Fibroblast of skin of left biceps (primary cell): ENCODE results near the gene FXYD5.

Experiments used
- DNase-seq, 2 experiments: peaks; one replicate each; pipeline ENCODE4 v3.0.0-alpha.2; 2013; ENCODE audit warnings: low read depth in 2 of 2

FXYD5 gene, protein sequence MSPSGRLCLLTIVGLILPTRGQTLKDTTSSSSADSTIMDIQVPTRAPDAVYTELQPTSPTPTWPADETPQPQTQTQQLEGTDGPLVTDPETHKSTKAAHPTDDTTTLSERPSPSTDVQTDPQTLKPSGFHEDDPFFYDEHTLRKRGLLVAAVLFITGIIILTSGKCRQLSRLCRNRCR

DNA sequence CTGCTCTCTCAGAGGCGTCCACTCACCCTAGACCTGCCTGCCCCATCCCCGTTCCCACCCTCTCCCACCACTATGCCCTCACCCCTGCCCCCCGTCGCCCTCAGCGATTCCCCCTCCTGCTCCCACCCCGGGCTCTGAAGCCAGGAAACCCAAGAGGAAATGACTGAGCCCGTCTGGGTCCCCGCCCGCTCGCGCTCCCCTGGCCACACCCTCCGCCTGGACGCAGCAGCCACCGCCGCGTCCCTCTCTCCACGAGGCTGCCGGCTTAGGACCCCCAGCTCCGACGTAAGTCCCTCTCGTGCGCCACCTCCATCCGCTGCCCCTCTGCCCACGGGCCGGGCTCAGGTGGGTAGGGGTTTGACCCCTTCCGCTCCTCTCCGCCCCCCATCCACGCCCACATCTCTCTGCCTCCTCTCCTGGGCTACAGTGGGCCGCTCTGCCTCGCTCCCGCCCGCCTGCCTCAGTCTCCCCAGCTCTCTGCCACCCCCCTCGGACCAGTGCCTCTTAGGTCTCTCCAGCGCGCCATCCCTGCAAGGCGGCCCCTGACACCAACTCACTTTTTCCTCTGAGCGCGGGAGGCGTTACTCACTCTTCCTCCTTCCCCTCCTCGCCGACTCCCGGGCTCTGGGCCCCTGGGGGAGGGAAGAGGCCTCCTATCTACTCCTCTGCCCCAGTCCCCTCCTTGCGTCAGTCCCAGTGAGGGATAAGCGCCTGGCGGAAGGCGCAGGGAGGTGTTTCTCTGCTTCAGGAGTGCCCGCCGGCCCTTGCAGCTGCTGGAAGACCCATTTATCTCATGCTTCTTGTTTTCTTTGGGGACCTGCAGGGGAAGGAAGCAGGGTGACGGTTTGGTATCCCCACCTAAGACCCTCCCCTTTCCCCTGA, at the start of gene FXYD5:
Gene FXYD5, plus strand, starts transcription at position 211 of the 882 bp plus-strand sequence. CDS start 816 bp downstream, outside the sequence.
- DNase-seq, result peak in 1 of 2 experiments; percentile 46

DNA sequence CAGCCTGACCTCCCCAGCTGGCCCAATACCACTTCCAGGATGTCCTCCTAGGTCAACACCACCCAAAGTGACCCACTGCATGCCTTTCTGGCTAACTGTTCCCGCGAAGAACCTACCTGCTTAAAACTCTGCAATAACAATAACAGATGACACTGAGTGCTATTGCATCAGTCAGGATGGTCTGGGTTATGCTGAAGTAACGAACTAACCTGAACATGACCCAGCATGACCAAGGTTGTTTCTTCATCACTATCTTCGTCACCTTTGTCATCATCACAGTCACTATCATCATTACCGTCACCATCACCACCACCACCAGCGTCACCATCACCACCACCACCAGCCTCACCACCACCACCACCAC, 49.5 kb upstream of the FXYD5 start:
- no peak for DNase-seq

DNA sequence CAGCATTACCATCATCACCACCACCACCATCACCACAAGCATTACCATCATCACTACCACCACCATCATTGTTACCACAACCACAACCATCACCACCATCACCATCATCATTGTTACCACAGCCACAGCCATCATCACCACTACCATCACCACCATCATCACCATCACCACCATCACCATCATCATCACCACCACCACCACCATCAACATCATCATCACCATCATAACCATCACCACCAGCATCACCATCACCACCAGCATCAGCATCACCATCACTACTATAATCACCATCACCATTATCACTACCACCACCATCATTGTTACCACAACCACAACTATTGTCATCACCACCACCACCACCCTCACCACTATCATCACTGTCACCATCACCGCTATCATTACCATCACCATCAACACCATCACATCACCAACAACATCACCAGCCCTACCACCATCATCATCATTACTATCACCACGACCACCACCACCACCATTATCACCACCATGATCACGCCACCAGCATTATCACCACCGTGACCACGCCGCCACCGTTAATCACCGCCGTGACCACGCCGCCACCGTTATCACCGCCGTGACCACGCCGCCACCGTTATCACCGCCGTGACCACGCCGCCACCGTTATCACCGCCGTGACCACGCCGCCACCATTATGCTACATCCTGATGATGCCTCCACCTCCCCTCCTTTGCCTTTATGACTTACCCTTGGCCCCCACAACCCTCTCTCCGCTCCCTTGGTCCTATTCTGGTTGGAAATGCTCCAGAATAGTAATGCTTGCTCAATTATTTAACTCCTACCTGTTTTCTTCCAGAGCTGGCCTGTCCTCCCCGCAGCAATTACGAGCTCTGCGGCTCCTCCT, 48.9 kb upstream of the FXYD5 start:
- DNase-seq, result no peak

DNA sequence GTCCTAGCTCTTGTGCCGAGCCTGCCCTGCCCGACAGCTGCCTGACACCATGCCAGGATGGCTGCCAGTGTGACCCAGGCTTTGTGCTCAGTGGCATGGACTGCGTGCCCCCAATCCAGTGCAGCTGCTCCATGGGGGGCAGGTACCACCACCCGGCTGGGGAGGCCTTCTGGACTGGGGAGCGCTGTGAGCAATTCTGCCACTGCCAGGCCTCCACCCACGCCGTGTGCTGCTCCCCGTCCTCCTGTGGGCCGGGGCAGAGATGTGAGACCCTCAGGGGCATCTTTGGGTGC, 48.3 kb upstream of the FXYD5 start:
- DNase-seq, result no peak

DNA sequence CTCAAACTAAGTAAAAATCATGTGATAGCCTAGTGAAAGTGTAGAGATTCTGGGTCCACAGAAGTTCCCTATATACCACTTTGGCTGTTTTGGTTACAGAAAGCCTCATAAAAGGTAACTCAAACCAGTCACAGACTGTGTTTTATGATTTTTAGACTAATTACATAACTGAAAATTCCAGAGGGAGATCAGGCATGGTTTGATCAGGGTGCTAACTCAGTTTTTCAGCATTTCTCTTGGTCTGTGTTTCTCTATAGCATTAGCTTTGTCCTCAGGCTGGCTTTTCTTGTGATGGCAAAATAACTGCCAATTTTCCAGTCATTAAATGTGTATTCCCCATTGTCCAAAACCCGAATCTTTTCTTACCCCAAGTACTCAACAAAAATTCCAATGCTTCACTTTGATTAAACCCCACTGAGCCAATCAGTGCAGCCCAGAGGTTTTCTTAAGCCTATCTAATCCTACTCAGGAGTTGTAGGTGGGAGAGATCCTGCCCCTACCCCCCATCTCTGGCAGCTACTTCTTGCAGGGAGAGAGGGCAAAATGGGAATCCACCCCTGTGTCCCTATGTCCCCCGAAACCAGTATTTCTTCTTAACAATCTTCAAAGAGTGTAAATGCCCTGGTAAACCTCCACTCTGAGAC, 47.5 kb upstream of the FXYD5 start:
- no peak for DNase-seq

DNA sequence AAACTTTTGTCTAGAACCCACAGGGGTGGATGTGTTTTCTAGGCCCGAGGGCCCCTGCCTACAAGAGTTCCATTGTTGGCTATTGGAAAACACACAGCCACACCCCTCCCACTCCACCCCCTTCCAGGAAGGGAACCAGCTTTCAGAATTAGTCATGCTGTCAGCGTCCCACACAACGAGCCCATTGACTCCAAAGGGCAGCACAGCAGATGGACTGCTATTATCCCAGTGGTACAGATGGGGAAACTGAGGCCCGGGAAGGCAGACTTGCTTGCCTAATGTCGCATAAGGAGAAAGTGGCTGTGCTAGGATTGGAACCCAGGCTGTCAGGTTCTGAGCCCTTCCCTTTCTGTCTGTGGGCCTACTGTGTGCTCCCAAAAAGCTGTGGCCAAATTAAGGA, 47.0 kb upstream of the FXYD5 start:
- no peak for DNase-seq

DNA sequence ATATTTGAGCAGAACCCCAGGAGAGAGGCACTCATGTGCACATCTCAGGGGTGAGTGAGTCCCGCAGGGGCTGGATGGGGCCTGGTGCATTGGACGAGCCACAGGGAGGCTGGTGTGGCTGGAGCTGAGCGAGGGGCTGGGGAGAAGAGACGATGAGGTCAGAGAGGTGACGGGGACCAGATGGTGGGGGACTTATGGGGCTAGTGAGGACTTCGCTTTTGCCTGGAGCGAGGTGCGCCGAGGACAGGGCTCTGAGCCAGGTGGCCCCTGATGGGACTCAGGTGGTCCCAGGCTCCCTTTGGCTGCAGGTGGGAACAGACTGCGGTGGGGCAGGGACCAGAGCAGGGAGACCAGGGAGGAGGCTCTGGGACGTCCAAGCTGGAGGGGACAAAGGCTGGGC, 45.8 kb upstream of the FXYD5 start:
- no peak for DNase-seq

DNA sequence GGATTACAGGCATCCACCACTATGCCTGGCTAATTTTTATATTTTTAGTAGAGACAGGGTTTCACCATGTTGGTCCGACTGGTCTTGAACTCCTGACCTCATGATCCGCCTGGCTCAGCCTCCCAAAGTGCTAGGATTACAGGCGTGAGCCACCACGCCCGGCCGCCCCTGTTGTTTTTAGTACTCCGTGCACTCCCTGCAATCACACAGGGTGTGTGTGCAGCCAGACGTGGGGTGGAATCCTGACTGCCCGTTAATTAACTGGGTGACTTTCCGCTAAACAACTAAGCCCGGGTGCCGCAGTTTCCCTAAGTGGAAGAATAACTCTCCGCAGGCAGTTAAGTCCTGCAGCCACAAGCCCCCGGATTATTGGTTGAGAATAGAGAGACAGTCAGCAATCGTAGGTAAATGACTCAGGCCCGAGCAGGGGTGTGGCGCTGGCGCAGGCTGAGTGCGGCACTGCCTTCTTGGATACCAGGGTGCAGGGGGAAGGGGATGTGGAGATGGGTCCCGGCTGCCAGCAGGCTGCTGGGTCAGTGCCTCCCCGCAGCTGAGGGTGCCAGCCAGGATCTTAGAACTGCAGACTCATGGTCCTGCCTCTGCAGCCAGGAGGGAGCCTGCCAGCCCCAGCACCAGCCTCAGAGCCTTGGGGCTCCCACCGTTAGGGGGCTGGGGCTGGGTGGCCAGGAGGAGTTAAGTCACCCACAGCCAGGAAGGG, 45.0 kb upstream of the FXYD5 start:
- no peak for DNase-seq

DNA sequence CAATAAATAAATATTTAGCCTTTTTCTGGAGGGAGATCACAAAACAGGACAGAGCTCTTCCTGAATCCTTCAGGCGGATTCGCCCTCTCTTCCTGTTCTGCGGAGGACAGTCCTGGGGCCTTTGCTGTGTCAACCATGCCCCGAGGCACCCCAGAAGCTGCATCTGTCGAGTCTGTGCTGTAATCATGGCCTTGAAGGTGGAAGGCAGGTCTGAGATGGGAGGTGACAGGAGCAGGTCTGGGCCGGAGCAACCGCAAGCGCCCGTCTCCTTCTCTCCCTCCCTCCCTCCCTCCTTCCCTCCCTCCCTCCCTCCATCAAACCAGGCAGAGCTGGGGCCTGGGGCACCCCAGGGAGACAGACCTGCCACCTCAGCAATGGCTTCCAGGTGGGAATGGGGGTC, 43.6 kb upstream of the FXYD5 start:
- no peak for DNase-seq

DNA sequence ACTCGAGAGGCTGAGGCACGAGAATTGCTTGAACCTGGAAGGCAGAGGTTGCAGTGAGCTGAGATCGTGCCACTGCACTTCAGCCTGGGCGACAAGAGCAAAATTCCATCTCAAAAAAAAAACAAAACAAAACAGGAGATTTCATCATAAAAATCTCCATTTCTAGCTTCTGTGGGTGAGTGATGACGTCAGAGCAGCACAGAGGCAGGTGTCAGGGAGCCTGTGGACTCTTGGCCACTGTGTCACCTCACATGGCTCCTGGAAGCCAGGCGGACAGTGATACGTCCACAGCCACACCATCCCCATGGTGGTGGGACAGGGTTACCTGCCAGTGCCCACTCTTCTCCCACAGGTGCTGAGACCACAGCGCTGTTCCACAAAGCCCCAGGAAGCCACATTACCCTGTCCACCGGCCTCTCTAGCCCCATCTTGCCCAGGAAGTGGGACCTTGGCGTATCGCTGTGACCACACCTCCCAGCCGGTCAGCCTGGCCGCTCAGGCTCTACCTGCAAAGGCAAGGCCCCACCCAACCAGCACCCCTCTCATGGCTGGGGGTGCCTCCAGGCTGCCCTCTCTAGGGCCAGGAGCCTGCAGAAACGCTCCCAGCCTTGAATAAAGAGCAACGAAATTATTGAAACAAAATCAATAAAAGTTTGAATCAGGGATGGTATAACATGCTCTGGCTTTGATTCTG, 41.4 kb upstream of the FXYD5 start:
- no peak for DNase-seq

DNA sequence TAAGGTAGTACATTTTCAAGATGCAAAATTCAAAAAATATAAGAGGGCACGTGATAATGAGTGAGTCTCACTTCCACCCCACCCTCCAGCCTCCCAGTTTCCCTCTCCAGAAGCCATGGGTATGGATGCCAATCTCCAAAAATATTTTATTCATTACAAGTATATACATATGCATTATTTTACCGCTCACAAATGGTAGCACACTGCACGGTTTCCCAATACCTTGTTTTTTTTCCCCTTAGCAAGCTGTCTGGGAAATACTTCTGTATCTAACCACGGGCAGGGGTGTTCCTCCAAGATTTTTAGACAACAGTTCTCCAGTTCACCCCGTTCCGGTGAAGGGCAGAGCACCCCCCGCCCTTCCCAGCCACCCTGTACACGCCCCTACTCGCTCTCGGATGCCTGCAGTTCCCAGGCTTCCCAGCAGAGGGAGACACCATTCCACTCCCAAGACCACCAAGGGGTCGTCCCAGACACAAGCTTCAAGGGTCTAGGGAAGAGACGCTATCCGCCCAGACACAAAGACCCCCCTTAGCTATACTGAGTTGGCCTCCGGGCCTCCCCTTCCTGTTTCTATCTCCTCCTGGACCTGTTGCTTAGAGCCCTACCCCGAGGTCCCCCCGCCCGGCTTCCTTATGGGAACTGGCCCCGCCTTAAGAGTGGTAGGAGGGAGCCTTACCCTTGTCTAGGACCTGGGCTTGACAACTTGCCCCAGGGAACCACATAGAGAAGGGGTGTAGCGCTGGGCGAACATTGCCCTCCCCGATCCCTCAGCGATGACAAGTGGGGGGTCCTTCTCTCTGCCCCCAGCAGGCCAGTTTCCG, 40.0 kb upstream of the FXYD5 start:
- DNase-seq, result no peak

DNA sequence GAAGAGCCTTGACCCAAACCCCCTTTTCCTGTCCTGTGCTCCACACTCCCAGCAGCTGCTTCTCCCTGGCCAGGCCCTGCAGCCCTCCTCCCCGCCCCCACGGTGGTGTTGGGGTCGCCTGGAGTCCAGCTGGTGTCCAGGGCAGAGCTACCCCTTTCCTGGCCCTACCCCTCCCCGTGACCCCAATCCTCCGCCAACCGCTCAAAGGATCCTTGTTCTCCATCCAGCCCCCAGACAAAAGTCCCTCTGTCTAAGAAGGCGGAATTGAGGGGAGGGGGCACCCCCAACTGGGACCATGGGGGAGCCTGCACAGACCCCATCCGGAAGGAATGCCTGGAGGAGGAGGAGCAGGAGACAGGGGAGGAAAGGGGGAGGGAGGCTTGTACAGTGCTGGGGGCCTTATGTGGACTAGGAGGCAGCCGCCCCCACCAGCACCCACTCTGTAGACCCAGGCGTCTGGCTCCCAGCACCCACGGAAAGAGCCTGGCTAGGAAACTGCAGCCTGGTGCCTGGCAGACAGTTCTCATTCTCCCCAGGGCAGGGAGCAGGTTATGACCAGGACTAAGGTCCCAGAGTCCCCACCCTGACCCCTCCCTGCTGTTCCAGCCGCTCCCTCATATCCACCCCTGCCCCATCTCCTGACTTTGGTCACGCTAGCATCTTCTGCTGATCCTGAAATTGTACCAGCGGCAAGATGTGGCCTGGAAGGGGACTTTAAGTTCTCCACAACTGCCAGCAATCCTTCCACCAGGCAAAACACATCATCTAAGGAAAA, 39.2 kb upstream of the FXYD5 start, which contains the start of gene FXYD3:
Gene FXYD3, plus strand, starts transcription at position 647 of the 775 bp plus-strand sequence. CDS start 3,554 bp downstream, outside the sequence.
- DNase-seq, result no peak

DNA sequence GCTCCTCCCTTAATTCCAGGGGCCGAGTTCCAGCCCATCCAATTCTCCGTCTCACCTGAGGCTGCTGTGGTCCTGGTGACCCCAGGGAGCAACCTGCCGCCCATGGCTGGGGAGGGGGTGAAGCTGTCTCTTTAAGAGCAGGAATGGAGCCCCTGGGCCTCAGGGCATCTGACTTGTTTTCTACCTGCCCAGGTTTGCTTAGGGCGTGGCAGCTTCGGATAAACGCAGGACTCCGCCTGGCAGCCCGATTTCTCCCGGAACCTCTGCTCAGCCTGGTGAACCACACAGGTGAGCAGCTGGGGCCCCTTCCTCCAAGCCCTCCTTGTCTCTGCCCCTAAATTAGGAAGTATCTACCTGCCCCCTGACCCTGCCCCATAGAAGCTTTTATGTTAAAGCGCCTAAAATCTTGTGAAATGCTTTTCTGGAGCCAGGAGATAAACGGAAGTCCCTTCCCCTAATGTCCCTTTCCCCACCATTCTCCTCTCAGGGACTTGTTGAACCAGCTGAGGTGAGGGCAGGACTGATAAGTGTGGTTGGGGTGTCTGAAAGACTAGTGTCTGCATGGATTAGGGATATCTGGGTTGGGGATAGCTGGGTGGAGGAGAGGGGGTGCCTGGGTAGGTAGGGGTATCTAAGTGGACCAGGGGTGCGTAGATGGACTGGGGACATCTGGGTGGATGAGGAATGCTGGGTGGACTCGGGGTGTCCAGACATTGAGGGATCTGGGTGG, 38.3 kb upstream of the FXYD5 start:
- no peak for DNase-seq

DNA sequence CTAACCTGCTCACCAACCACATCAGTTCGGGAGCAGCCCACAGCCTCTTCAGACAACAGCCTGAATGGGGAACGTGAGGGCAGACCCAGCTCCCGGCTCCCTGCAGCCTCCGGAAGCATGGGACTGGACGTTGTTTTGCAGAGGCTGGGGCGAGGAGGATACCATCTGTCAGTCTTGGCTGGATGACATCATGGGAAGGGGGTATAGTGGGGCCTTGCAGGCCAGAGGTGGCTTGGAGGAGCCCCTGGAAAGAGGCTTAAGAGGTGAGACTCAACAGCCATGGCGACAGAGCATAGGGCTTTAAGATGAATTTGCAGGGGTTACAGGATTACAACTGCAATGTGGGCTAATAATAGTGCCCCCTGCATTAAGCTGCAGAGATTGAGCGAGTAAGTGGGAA, 37.4 kb upstream of the FXYD5 start:
- DNase-seq, result no peak

DNA sequence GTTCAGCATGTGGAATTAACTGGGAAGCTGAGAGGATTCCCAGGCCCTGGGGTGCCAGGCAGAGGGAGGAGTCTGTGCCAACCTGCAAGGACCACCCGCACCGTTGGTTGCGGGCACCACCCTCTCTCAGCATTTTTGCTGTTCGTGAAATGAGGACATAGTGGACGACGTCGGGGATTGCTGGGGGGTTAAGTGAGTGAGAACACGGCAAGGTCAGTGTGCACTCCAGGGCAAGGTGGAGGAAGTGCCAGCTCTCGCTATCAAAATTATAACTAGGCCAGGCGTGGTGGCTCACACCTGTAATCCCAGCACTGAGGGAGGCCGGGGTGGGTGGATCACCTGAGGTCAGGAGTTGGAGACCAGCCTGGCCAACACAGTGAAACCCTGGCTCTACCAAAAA, 36.7 kb upstream of the FXYD5 start:
- no peak for DNase-seq

DNA sequence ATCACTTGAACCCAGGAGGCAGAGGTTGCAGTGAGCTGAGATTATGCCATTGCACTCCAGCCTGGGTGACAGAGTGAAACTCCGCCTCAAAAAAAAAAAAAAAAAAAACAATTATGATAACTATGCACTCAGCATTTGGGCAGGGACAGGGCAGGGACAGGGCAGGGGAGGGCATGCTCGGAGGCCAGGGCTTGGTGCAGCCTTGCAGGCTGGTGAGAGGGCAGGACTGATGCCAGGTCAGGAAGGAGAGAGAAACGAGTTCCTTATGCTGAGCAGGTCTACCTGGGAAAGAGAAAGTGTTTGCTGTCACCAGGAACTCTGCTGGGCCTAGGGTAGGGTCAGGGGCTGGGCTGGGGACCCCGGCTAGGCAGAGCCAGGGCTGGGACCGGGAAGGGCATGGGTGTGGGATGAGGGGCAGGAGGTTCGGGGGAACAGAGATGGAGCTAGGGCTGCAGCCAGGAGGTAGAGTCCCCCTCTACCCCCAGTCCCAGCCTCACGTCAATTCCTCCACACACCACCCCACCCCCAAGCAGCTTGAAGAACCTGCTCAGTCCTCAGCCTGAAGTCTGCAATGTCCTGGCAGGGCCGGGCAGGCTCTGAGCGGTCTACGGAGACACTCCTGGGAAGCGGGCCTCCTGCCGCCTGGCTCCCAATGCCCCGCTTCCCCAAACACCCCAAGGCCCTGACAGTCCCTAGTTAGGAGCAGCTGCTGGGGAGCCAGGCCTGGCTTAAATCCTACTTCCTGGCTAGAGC, 36.1 kb upstream of the FXYD5 start:
- no peak for DNase-seq

DNA sequence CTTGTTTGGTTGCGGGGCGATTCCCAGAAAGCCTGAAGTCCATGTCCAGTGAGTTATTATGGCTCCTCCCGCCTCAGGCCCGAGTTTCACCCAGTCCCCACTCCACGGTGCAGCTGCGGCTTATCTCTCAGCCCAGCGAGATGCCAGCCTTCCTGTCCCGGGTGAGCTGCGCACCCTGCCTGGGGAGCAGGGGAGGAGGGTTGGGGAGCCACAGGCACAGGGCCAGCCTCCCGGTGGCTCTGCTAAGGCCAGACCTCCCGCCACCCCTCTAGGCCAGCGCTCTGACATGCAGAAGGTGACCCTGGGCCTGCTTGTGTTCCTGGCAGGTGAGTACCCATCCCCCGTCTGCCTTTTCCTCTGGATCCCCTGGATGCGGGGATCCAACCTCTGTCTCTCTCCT, 35.4 kb upstream of the FXYD5 start:
- DNase-seq, result no peak
